HEK293 (cell line): ENCODE measurements around the gene ARMS2.

Experiments
- CTCF ChIA-PET: fragments of 350-600 bp; formaldehyde crosslinking; extraction: SDS; loops from one replicate; lab custom pipeline; 2021; ENCODE audit warnings: antibody characterized with exemption; lab: Yijun Ruan, JAX
- POLR2A ChIA-PET: fragments of 300-600 bp; formaldehyde crosslinking; extraction: SDS; loops from one replicate; lab custom pipeline; 2020; ENCODE audit warnings: antibody characterized with exemption, inconsistent platforms; lab: Yijun Ruan, JAX
- H3K27ac ChIP-seq: fragments of 200-500 bp; sonication (Bioruptor generic); 2 replicates; pipeline ENCODE4 v1.5.1; 2014; ENCODE audit warnings: low read depth, low read length, control low read depth, inconsistent platforms; ENCODE audit errors: extremely low read depth
- H3K36me3 ChIP-seq, 2 experiments: fragments of 200-500 bp in 1 of 2; sonication (Bioruptor generic) in 1 of 2; 1 replicate in 1 of 2; 2 replicates in 1 of 2; pipeline ENCODE4 v1.5.1; 2014 to 2017; ENCODE audit warnings: inconsistent platforms in 2 of 2, low read length in 2 of 2; ENCODE audit not compliant: control insufficient read depth in 2 of 2, insufficient read depth in 1 of 2
- H3K4me1 ChIP-seq: fragments of 200-500 bp; sonication (Bioruptor generic); 2 replicates; pipeline ENCODE4 v1.5.1; 2014; ENCODE audit warnings: mild to moderate bottlenecking, low read length, inconsistent platforms; ENCODE audit not compliant: control insufficient read depth, insufficient read depth
- H3K4me3 ChIP-seq: 2 replicates; pipeline ENCODE4 v1.5.1; 2011; ENCODE audit warnings: low read depth, mild to moderate bottlenecking, control low read depth, low read length, moderate library complexity
- H3K9me3 ChIP-seq: fragments of 200-500 bp; sonication (Bioruptor generic); 2 replicates; pipeline ENCODE4 v1.5.1; 2014; ENCODE audit warnings: low read depth, low read length, inconsistent platforms; ENCODE audit not compliant: control insufficient read depth, insufficient read depth
- KLF7 ChIP-seq: fragments of 450-650 bp; formaldehyde crosslinking; IDR thresholded peaks from 2 replicates; pipeline ENCODE4 v1.5.1; 2016; ENCODE audit warnings: missing biosample characterization, missing genetic modification characterization, borderline replicate concordance
- MYNN ChIP-seq: fragments of 450-650 bp; formaldehyde crosslinking; IDR thresholded peaks from 2 replicates; pipeline ENCODE4 v1.5.1; 2016; ENCODE audit warnings: missing biosample characterization, missing genetic modification characterization, borderline replicate concordance
- ZBTB17 ChIP-seq: fragments of 450-650 bp; formaldehyde crosslinking; IDR thresholded peaks from 2 replicates; pipeline ENCODE4 v1.5.1; 2016; ENCODE audit warnings: missing biosample characterization, missing genetic modification characterization
- ZNF114 ChIP-seq: fragments of 450-650 bp; formaldehyde crosslinking; IDR thresholded peaks from 2 replicates; pipeline ENCODE4 v1.5.0; 2017; ENCODE audit warnings: missing biosample characterization, missing genetic modification characterization
- ZNF133 ChIP-seq: fragments of 450-650 bp; formaldehyde crosslinking; IDR thresholded peaks from 2 replicates; pipeline ENCODE4 v1.5.1; 2016; ENCODE audit warnings: missing biosample characterization, missing genetic modification characterization
- ZNF169 ChIP-seq: fragments of 450-650 bp; formaldehyde crosslinking; IDR thresholded peaks from 2 replicates; pipeline ENCODE4 v1.5.1; 2016; ENCODE audit warnings: missing biosample characterization, missing genetic modification characterization
- ZNF423 ChIP-seq: fragments of 450-650 bp; formaldehyde crosslinking; IDR thresholded peaks from 2 replicates; pipeline ENCODE4 v1.5.1; 2016; ENCODE audit warnings: missing biosample characterization, missing genetic modification characterization
- ZNF433 ChIP-seq: fragments of 450-650 bp; formaldehyde crosslinking; IDR thresholded peaks from 2 replicates; pipeline ENCODE4 v1.5.1; 2016; ENCODE audit warnings: missing biosample characterization, missing genetic modification characterization, low read depth
- ZNF518A ChIP-seq: fragments of 450-650 bp; formaldehyde crosslinking; conservative IDR thresholded peaks from 2 replicates; pipeline ENCODE4 v1.5.1; 2016; ENCODE audit warnings: low read depth, missing biosample characterization, missing genetic modification characterization
- ZNF610 ChIP-seq: fragments of 450-650 bp; formaldehyde crosslinking; IDR thresholded peaks from 2 replicates; pipeline ENCODE4 v1.5.1; 2016; ENCODE audit warnings: missing biosample characterization, missing genetic modification characterization, borderline replicate concordance
- ZNF624 ChIP-seq: fragments of 450-650 bp; formaldehyde crosslinking; IDR thresholded peaks from 2 replicates; pipeline ENCODE4 v1.5.1; 2017; ENCODE audit warnings: missing biosample characterization, missing genetic modification characterization
- ZNF629 ChIP-seq: fragments of 450-650 bp; formaldehyde crosslinking; IDR thresholded peaks from 2 replicates; pipeline ENCODE4 v1.5.1; 2017; ENCODE audit warnings: missing biosample characterization, missing genetic modification characterization
- ZNF704 ChIP-seq: fragments of 450-650 bp; formaldehyde crosslinking; IDR thresholded peaks from 2 replicates; pipeline ENCODE4 v1.5.1; 2016; ENCODE audit warnings: missing biosample characterization, missing genetic modification characterization
- ZNF776 ChIP-seq: fragments of 450-650 bp; formaldehyde crosslinking; IDR thresholded peaks from 2 replicates; pipeline ENCODE4 v1.5.0; 2017; ENCODE audit warnings: missing biosample characterization, missing genetic modification characterization, borderline replicate concordance
- ZSCAN23 ChIP-seq: fragments of 450-650 bp; formaldehyde crosslinking; IDR thresholded peaks from 2 replicates; pipeline ENCODE4 v1.5.1; 2016; ENCODE audit warnings: missing biosample characterization, missing genetic modification characterization
- TF ChIP-seq, protein P1 (sequence below): fragments of 450-650 bp; formaldehyde crosslinking; IDR thresholded peaks from 2 replicates; pipeline ENCODE4 v1.5.1; 2016; ENCODE audit warnings: missing biosample characterization, missing genetic modification characterization
- TF ChIP-seq, protein P2 (sequence below): fragments of 450-650 bp; formaldehyde crosslinking; IDR thresholded peaks from 2 replicates; pipeline ENCODE4 v1.5.1; 2016; ENCODE audit warnings: missing biosample characterization, missing genetic modification characterization
- TF ChIP-seq, protein P3 (sequence below): fragments of 450-650 bp; IDR thresholded peaks from 2 replicates; pipeline ENCODE4 v1.5.1; 2018; ENCODE audit warnings: missing biosample characterization, missing genetic modification characterization
- TF ChIP-seq, protein P4 (sequence below): fragments of 450-650 bp; formaldehyde crosslinking; IDR thresholded peaks from 2 replicates; pipeline ENCODE4 v1.5.1; 2016; ENCODE audit warnings: missing biosample characterization, missing genetic modification characterization
- TF ChIP-seq, protein P5 (sequence below): fragments of 450-650 bp; formaldehyde crosslinking; optimal IDR thresholded peaks from 2 replicates; pipeline ENCODE3; 2016; ENCODE audit warnings: missing biosample characterization, mild to moderate bottlenecking, missing genetic modification characterization

The ARMS2 gene

DNA sequence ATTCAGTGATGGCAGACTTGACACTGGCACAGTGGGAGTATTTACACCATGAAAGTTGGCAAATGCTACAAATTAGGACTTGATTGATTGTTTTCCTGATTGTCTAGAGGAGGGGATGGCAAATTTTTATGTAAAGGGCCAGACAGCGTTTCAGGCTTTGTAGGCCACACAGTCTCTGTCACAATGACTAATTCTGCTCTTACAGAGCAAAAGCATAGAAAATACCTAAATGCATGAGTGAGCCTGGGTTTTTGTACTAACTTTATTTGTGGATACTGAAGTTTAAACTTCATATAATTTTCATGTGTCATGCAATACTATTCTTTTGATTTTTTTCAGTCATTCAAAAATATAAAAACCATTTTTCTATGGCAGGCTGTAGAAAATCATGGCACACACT, 9.0 kb upstream of the ARMS2 start:
- CTCF ChIA-PET, result interaction anchor here (3.0 kb wide), 1 partner anchor 10 kb away, joined by 11 read pairs; no protein-coding TSS in a partner anchor
- TF ChIP-seq ZBTB17 (tag by site-specific recombination) (no peak), MYNN (tag by site-specific recombination) (no peak), ZNF518A (tag by site-specific recombination) (no peak)
- TF ChIP-seq, protein P1, sequence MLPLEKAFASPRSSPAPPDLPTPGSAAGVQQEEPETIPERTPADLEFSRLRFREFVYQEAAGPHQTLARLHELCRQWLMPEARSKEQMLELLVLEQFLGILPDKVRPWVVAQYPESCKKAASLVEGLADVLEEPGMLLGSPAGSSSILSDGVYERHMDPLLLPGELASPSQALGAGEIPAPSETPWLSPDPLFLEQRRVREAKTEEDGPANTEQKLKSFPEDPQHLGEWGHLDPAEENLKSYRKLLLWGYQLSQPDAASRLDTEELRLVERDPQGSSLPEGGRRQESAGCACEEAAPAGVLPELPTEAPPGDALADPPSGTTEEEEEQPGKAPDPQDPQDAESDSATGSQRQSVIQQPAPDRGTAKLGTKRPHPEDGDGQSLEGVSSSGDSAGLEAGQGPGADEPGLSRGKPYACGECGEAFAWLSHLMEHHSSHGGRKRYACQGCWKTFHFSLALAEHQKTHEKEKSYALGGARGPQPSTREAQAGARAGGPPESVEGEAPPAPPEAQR (tag by site-specific recombination), result no peak
- TF ChIP-seq, protein P2, sequence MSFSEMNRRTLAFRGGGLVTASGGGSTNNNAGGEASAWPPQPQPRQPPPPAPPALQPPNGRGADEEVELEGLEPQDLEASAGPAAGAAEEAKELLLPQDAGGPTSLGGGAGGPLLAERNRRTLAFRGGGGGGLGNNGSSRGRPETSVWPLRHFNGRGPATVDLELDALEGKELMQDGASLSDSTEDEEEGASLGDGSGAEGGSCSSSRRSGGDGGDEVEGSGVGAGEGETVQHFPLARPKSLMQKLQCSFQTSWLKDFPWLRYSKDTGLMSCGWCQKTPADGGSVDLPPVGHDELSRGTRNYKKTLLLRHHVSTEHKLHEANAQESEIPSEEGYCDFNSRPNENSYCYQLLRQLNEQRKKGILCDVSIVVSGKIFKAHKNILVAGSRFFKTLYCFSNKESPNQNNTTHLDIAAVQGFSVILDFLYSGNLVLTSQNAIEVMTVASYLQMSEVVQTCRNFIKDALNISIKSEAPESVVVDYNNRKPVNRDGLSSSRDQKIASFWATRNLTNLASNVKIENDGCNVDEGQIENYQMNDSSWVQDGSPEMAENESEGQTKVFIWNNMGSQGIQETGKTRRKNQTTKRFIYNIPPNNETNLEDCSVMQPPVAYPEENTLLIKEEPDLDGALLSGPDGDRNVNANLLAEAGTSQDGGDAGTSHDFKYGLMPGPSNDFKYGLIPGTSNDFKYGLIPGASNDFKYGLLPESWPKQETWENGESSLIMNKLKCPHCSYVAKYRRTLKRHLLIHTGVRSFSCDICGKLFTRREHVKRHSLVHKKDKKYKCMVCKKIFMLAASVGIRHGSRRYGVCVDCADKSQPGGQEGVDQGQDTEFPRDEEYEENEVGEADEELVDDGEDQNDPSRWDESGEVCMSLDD (tag by site-specific recombination), result no peak
- POLR2A ChIA-PET, result no interaction called here

DNA sequence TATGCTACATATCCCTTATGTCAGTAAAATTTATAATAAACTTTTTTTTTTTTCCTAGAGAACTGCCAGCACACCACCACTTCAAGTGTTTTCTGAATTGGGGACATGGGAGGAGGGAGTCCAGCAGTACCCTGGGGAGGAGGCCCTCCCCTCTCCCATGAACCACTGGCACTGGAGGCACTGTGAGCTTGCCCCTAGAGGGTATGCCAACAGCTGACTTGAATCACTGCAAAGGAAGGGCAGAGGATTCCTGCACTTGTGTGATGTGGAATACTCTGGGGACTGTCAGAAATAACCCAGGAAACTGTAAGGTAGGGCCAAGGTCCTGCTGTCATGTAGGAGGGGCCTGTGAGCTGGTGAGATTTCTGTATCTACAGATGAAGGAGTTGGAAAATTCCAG, 8.5 kb upstream of the ARMS2 start:
- no peaks in the 10 kb centered on the region for H3K36me3 ChIP-seq
- no peak overlapping the region for H3K4me3 ChIP-seq
- CTCF ChIA-PET, result interaction anchor here (0.7 to 3.0 kb wide), 2 partner anchors 11 to 120 kb away, joined by 3 to 11 read pairs; no protein-coding TSS in a partner anchor
- no peak overlapping the region for H3K27ac ChIP-seq
- H3K9me3 ChIP-seq, result no peaks in the 10 kb centered on the region
- POLR2A ChIA-PET, result interaction anchor here (0.5 kb wide), 1 partner anchor 1343 kb away, joined by 3 read pairs; no protein-coding TSS in a partner anchor
- peaks cover 2% of the 10 kb centered on the region; the same call in 1 of the 2 replicates for H3K4me1 ChIP-seq
- TF ChIP-seq ZNF423 (tag by site-specific recombination), result no peak
- TF ChIP-seq ZNF114 (tag by site-specific recombination), result no peak
- TF ChIP-seq ZNF169 (tag by site-specific recombination), result no peak
- TF ChIP-seq ZNF610, result no peak
- TF ChIP-seq, protein P3, sequence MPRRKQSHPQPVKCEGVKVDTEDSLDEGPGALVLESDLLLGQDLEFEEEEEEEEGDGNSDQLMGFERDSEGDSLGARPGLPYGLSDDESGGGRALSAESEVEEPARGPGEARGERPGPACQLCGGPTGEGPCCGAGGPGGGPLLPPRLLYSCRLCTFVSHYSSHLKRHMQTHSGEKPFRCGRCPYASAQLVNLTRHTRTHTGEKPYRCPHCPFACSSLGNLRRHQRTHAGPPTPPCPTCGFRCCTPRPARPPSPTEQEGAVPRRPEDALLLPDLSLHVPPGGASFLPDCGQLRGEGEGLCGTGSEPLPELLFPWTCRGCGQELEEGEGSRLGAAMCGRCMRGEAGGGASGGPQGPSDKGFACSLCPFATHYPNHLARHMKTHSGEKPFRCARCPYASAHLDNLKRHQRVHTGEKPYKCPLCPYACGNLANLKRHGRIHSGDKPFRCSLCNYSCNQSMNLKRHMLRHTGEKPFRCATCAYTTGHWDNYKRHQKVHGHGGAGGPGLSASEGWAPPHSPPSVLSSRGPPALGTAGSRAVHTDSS (tag by site-specific recombination), result no peak
- TF ChIP-seq ZNF624 (tag by site-specific recombination), result no peak
- TF ChIP-seq, protein P4, sequence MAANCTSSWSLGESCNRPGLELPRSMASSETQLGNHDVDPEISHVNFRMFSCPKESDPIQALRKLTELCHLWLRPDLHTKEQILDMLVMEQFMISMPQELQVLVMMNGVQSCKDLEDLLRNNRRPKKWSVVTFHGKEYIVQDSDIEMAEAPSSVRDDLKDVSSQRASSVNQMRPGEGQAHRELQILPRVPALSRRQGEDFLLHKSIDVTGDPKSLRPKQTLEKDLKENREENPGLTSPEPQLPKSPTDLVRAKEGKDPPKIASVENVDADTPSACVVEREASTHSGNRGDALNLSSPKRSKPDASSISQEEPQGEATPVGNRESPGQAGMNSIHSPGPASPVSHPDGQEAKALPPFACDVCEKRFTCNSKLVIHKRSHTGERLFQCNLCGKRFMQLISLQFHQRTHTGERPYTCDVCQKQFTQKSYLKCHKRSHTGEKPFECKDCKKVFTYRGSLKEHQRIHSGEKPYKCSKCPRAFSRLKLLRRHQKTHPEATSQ (tag by site-specific recombination), result no peak
- TF ChIP-seq ZNF704 (tag by site-specific recombination), result no peak
- TF ChIP-seq ZNF776 (tag by site-specific recombination), result no peak
- no peak for TF ChIP-seq ZNF133
- no peak for TF ChIP-seq ZNF433 (tag by site-specific recombination)
- TF ChIP-seq KLF7, result no peak
- no peak for TF ChIP-seq ZNF629 (tag by site-specific recombination)
- TF ChIP-seq, protein P5, sequence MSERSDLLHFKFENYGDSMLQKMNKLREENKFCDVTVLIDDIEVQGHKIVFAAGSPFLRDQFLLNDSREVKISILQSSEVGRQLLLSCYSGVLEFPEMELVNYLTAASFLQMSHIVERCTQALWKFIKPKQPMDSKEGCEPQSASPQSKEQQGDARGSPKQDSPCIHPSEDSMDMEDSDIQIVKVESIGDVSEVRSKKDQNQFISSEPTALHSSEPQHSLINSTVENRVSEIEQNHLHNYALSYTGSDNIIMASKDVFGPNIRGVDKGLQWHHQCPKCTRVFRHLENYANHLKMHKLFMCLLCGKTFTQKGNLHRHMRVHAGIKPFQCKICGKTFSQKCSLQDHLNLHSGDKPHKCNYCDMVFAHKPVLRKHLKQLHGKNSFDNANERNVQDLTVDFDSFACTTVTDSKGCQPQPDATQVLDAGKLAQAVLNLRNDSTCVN (tag by site-specific recombination), result no peak
- TF ChIP-seq ZSCAN23 (tag by site-specific recombination), result no peak

More for the DNA sequence above, 9.0 kb upstream of the ARMS2 start:
- Histone ChIP-seq H3K36me3 (no peaks in the 10 kb centered on the region), H3K4me1 (peaks cover 2% of the 10 kb centered on the region; the same call in 1 of the 2 replicates), H3K4me3 (no peak overlapping the region), H3K27ac (no peak overlapping the region), H3K9me3 (no peaks in the 10 kb centered on the region)
